Measurements from ENCODE around the gene BTN1A1. TPM values are rescaled to one million over a fixed set of nuclear protein-coding genes. Genes with fewer than 3 reads are reported as not detected.
"Not testable (repeated sequence)": the region's sequence is repeated elsewhere in the genome, so short reads cannot be mapped to it uniquely, and the experiment has no call there.

The BTN1A1 gene
- total RNA-seq, 1 donor from 2014 or later, result not detected

DNA sequence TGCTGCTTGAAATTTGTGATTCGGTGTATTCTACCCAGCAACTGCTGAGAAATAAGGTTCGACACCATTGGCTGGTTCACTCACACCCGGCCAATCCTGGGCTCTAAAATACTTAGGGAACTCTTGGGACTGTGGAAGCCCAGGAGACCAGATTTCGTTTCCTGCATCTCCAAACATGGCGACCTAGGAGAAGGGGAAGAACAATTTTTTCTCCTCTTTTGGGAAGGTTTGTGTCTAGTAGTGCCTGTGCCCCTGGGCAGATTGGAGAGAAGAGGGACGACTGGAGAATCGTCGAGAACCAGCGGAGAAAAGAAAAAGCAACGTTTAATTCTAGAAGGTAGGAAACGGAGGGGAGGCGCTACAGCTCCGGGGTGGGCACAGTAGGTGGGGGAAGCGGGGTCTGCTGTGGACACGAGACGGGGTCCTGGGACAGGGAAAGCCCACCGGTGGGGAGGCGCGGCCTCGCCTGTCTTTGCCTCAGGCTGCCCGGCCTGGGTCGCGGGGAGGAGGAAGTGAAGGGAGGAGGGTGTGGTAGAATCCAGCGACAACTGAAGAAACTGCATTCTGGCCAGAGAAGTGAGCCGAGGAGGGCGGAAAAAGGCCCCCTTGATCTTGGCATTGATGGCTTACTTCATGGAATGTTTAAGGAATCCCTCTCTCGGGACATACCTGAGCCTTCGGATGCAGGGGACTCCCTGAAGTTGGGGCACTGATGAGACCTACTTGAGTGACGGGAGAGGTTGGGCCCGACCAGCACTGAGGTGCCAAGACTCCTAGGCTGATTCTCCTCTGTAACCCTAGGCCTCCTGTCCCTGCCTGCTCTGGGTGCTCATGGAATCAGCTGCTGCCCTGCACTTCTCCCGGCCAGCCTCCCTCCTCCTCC is 42.1 kb upstream of the BTN1A1 start, which contains the start of gene BTN2A1:
BTN2A1 (plus strand) TSS at position 150 of the 883 bp plus-strand sequence; CDS start at position 832, 682 bp downstream.
- FAIRE-seq, result peak; percentile 47

DNA sequence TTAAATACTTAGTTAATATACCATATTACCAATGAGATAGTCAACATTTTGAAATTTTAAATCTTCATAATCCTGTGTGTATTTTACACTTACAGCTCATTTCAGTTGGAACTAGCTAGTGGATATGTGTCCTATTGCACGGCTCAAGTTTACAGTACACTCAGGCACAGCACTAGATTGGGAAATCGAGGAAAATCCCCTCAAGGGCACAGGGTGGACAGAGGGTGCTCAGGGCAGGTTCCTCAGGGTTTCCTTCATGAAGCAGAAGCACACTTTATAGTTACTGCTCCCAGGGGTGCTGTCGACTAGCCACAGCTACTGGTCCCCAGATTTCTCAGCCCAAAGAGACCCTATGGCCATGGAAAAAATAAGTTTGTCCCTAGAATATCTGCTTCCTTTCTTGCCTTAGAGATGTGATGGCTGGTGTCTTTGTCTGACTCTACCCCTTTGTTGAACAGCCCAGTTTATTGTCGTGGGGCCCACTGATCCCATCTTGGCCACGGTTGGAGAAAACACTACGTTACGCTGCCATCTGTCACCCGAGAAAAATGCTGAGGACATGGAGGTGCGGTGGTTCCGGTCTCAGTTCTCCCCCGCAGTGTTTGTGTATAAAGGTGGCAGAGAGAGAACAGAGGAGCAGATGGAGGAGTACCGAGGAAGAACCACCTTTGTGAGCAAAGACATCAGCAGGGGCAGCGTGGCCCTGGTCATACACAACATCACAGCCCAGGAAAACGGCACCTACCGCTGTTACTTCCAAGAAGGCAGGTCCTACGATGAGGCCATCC is 40.9 kb upstream of the BTN1A1 start:
- FAIRE-seq (no peak), DNase-seq (ENCODE audit: low read depth) (no peak)
- Histone ChIP-seq H3K27me3 (ENCODE audit: control insufficient read depth, insufficient read depth, low read length) (no peaks in the 10 kb centered on the region), H3K36me3 (ENCODE audit: control insufficient read depth, insufficient read depth, low read length) (peaks cover 12% of the 10 kb centered on the region), H3K4me3 (ENCODE audit: low read depth, low read length) (no peak overlapping the region)
- TF ChIP-seq, protein P1, sequence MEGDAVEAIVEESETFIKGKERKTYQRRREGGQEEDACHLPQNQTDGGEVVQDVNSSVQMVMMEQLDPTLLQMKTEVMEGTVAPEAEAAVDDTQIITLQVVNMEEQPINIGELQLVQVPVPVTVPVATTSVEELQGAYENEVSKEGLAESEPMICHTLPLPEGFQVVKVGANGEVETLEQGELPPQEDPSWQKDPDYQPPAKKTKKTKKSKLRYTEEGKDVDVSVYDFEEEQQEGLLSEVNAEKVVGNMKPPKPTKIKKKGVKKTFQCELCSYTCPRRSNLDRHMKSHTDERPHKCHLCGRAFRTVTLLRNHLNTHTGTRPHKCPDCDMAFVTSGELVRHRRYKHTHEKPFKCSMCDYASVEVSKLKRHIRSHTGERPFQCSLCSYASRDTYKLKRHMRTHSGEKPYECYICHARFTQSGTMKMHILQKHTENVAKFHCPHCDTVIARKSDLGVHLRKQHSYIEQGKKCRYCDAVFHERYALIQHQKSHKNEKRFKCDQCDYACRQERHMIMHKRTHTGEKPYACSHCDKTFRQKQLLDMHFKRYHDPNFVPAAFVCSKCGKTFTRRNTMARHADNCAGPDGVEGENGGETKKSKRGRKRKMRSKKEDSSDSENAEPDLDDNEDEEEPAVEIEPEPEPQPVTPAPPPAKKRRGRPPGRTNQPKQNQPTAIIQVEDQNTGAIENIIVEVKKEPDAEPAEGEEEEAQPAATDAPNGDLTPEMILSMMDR (IDR thresholded peaks at IDR 0.05; ENCODE audit: insufficient read depth, low read length, severe bottlenecking), result no peak

More for the DNA sequence above, 42.1 kb upstream of the BTN1A1 start, which contains the start of gene BTN2A1:
- Histone ChIP-seq H3K4me3 (ENCODE audit: low read depth, low read length) (peak within 1 kb of the TSS; percentile 94), H3K27me3 (ENCODE audit: control insufficient read depth, insufficient read depth, low read length) (no peaks in the 10 kb centered on the region), H3K36me3 (ENCODE audit: control insufficient read depth, insufficient read depth, low read length) (peaks cover 7% of the 10 kb centered on the region)
- TF ChIP-seq, protein P1 (IDR thresholded peaks at IDR 0.05; ENCODE audit: insufficient read depth, low read length, severe bottlenecking), result no peak
- DNase-seq (ENCODE audit: low read depth), result peak; percentile 91

DNA sequence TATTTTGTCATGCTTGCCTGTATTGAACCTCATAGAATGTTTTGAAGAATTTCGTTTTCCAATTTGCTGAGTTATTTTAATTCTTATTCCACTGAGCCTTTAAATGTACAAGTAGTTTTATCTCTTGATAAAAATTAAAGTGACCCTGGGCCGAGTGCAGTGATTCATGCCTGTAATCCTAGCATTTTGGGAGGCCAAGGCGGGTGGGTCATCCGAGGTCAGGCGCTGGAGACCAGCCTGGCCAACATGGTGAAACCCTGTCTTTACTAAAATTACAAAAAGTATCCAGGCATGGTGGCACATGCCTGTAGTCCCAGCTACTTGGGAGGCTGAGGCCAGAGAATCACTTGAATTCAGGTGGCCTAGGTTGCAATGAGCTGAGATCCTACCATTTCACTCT is 38.8 kb upstream of the BTN1A1 start:
- H3K4me3 ChIP-seq (ENCODE audit: low read depth, low read length); DNase-seq (ENCODE audit: low read depth); FAIRE-seq; H3K27me3 ChIP-seq (ENCODE audit: control insufficient read depth, insufficient read depth, low read length): not testable (repeated sequence)
- peaks cover 20% of the 10 kb centered on the region for H3K36me3 ChIP-seq (ENCODE audit: control insufficient read depth, insufficient read depth, low read length)

DNA sequence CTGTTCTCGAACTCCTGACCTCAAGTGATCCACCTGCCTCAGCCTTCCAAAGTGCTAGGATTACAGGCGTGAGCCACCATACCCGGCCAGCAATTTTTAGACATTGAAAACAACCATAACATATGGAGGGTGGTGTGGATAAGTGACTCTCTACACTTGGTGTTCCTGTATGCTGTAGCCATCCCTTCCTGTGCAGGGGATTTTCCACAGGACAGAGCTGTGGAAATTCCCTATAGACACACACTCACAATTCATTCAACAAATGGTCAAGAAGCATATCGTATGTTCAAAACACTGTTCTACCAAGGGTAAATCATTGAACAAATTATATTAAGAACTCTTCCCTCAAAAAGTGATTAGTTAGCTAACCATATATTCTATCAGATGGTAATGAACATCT is 36.1 kb upstream of the BTN1A1 start:
- no peaks in the 10 kb centered on the region for H3K27me3 ChIP-seq (ENCODE audit: control insufficient read depth, insufficient read depth, low read length)
- peaks cover 32% of the 10 kb centered on the region for H3K36me3 ChIP-seq (ENCODE audit: control insufficient read depth, insufficient read depth, low read length)
- TF ChIP-seq, protein P1 (IDR thresholded peaks at IDR 0.05; ENCODE audit: insufficient read depth, low read length, severe bottlenecking), result no peak
- H3K4me3 ChIP-seq (ENCODE audit: low read depth, low read length), result no peak overlapping the region
- FAIRE-seq (no peak), DNase-seq (ENCODE audit: low read depth) (no peak)

DNA sequence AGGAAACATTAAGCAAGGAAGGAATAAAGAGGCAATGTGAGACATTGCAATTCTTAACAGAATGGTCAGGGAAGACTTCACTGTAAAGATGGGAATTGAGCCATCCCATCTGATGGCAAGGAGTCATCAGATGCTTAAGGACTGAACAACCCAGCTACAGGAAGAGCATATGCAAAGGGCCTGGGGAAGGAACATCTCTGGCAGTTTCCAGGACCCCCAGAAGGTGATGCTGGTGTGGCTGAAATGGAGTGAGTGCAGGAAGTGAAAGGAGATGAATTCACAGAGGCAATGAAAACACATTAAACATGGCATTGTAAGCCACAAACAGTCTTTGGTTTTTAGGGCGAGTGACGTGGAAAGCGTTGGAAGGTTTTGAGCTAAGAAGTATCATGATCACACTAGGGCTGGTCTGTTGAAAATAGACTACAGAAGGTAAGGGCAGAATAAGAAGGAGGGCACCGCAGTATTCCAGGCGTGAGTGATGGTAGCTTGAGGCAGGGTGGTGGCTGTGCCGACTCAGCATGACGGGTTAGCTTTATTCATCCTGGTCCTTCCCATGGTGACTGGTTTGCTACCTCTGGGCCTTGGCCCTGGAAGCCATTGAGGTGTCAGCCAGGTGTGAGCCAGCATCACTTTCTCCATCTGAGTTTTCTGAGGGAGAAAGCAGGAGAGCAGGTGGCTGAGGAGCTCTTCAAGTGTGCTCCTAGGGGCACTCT is 35.5 kb upstream of the BTN1A1 start:
- no peak for FAIRE-seq
- H3K27me3 ChIP-seq (ENCODE audit: control insufficient read depth, insufficient read depth, low read length), result no peaks in the 10 kb centered on the region
- peaks cover 31% of the 10 kb centered on the region for H3K36me3 ChIP-seq (ENCODE audit: control insufficient read depth, insufficient read depth, low read length)
- H3K4me3 ChIP-seq (ENCODE audit: low read depth, low read length), result no peak overlapping the region
- DNase-seq (ENCODE audit: low read depth), result no peak
- TF ChIP-seq, protein P1 (IDR thresholded peaks at IDR 0.05; ENCODE audit: insufficient read depth, low read length, severe bottlenecking), result no peak
